GM19238 (cell line): ENCODE data around the gene NEU4.
"Not testable (repeated sequence)": the region's sequence is repeated elsewhere in the genome, so short reads cannot be mapped to it uniquely, and the experiment has no call there.

Experiments used
- DNase-seq: peaks from one replicate; pipeline ENCODE4 v3.0.0; 2011; ENCODE audit warnings: low spot score; ENCODE audit not compliant: insufficient read length

The NEU4 gene

DNA sequence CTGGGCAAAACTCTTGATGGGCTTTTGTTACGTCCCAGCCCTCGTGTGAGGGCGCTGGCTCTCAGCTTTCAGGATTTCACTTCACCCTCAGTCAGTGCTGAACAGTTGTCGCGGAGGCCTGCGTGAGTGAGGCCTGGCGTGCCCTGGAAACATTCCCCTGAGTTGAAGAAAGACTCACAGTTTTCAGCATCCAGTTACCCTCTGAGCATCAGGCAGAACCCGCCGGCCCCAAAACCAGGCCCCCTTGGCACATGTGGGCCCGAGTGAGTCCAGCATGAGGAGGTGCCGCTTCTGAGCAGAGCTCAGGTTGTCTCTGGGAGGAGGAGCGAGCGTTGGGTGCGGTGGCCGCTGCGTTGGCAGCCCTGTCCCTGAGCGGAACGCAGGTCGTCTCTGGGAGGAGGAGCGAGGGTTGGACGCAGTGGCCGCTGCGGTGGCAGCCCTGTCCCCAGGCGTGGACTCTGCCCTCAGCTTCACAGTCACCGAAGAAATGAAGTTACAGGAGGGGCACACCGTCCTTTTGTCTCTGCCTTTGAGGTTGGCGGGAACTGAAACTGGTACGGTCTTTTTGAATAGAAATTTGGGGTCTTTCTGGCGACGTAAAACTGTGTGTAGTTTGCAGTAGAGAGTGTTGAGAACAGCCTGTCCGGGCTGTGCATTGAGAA, at the start of gene NEU4:
TSS of gene NEU4 (plus strand) at position 473 of the 662 bp plus-strand sequence. CDS start 5,292 bp downstream, outside the sequence.
- DNase-seq: no peak

DNA sequence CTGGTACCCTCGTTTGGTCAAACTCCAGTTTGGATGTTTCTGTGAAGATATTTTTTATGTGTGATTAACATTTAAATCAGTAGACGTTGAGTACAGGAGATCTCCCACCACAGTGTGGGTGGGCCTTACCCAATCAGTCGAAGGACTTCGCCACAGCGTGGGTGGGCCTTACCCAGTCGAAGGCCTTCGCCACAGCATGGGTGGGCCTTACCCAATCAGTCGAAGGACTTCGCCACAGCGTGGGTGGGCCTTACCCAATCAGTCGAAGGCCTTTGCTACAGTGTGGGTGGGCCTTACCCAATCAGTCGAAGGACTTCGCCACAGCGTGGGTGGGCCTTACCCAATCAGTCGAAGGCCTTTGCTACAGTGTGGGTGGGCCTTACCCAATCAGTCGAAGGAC, 49.1 kb upstream of the NEU4 start:
- DNase-seq: not testable (repeated sequence)

GRCh38 chr2:241760301-241760771, 48.7 kb upstream of the NEU4 start:
- DNase-seq: no peak

GRCh38 chr2:241762321-241762932, 46.6 kb upstream of the NEU4 start:
- no peak for DNase-seq

DNA sequence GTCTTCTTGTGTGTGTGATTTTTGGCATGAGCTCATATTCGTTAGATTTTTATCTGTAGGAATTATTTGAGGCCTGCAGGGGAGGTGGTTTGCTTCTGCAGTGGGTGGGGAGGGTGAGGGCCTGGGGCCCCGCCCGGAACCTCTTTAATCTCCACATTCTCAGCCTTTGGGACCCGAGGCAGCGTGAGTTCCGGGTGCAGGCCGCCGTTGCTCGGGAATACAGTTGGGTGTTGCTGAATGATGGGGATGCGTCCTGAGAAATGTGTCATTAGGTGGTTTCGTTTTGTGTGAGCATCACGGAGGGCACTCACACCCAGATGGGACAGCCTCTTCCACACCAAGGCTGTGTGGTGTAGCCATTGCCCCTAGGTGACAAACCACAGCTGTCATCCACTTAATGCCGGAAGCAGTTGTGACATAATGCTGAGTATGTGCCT, 46.0 kb upstream of the NEU4 start:
- DNase-seq: no peak

GRCh38 chr2:241763551-241764274, 45.3 kb upstream of the NEU4 start:
- DNase-seq: no peak

GRCh38 chr2:241764275-241765241, 44.4 kb upstream of the NEU4 start:
- no peak for DNase-seq

DNA sequence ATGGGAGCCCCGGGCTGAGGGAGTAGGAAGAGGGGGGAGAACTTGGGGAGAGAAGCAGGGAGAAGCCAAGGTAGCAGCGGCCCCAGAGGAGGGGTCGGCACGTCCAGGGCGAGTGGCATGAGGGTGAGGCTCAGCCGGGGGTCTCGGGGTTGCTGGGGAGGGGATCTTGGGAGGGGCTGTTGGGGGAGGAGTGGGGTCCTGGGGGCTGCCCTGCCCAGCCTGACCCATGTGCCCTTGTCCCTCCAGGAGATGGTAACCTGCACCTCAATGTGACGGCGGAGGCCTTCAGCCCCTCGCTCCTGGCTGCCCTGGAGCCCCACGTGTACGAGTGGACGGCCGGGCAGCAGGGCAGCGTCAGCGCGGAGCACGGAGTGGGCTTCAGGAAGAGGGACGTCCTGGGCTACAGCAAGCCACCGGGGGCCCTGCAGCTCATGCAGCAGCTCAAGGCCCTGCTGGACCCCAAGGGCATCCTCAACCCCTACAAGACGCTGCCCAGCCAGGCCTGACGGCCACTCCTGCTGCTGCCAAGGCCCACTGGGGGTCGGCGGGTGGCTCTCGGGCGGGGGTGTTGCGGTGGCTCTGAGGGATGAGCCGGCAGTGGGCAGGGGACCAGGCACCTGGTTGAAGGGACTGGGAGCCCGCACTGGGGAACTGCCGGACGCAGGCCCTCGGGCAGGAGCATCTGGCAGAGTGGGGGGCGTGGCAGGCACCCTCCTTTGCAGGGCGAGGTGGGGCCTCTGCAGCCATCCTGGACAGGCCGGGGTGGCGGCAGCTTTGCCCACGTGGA, 41.3 kb upstream of the NEU4 start:
- peak; percentile 1 for DNase-seq

- DNase-seq: peak; percentile 0
Measured at GRCh38 chr2:241768251-241768711, 40.7 kb upstream of the NEU4 start.

DNA sequence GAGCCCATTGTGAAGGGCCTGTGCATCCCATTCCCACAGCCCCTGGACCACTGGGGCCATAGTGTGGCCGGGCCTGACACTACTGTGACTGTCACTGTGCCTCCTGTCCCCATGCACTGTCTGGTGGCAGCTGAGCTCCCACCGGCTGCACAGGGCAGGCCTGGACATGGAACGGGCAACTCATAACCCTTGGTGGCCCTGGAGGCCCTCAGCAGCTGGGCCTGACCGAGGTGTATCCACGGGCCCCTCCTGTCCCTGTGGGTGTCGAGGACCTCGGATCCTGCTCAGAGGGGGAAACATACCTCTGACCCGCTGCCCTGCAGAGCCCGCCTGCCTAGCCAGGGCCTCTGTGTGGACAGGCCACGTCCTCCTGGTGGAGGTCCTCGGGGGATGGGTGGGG, 40.1 kb upstream of the NEU4 start:
- peak; percentile 0 for DNase-seq

GRCh38 chr2:241769819-241770184, 39.2 kb upstream of the NEU4 start:
- DNase-seq: no peak

- peak; percentile 4 for DNase-seq
Measured at GRCh38 chr2:241770185-241770935, 38.6 kb upstream of the NEU4 start.

GRCh38 chr2:241770936-241771285, 38.1 kb upstream of the NEU4 start:
- DNase-seq: no peak

DNA sequence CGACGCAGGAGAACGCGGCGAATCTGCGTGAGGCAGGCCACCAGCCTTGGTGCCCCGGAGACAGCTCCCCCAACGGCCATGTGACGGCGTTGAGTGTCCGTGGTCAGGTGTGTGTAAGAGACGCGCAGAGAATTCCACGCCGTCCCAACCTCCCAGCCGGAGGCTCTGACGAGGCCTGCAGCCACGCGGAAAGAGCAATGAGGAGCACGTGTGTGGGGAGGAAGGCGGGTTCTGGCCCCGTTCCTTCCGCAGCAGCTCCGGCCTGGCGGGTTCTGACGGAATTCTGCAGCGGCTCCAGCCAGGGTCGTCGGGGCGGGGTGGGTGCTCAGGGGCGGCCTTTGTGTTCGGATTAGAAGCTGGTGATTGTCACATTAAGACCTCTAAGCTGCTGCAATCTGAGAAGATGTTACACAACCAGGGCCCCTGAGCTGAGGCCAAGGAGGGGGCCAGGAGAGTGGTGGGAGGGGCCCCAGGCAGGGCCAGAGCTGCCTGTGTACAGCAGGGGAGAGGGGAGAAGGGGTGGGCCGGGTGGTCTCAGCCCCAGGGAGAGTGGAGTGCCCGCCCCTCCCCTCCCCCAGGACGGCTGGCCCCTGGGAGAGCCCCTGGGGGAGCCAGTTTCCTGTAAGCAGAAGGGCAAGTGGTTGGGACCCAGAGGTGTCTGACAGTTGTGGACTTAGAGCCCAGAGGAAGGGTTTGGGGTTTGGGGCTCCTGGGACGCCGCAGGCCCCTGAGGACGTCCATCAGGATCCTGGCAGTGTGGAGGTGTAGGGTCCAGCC, 37.5 kb upstream of the NEU4 start:
- peak; percentile 18 for DNase-seq

GRCh38 chr2:241772063-241772499, 36.9 kb upstream of the NEU4 start:
- no peak for DNase-seq

DNA sequence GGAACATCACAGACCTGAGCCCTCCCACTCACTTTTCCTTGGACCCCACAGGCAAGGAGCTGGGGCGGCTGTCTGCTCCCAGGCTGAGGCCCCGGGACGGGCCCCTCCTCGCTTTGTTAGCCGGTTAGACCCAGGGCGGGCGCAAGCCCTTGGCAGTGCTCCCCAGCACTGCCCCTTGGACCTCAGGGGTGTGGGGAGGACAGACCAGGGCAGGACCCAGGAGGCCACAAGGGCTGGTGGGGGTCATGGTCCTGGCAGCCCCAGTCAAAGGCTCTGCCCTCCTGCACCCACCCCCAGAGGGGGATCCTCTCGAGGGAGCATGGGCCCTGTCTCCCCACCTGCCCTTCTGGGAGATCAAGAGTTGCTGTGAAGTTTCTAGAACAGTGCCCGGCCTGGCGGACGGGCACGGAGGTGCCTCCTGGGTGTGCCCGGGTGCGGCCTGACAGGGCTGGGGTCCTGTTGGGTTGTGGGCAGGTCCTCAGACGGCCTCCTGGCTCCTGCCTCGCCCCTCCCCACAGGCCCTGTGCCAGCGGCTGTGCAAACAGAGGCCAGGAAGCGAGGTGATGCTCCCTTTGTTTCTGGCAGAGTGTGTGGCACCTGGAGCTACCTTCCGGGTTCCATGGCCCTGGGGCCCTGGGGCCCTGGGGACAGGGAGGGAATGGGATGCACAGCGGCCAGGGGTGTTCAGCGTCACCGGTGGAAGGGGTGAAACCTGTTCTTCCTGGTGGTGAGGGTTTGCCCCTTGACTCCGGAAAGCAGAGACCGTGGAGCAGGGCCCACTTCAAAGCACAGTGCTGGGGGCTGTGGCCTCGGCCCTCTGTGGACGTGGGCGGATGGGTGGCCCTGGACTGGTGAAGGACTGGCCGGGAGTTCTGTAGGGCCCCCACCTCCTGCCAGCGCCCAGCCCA, 35.2 kb upstream of the NEU4 start:
- DNase-seq: peak; percentile 2

GRCh38 chr2:241774419-241775222, 34.4 kb upstream of the NEU4 start:
- no peak for DNase-seq
